HG03039 (cell line): ENCODE data around the gene PROX1.

ENCODE experiments used
- ATAC-seq: cut with Tn5 transposase; IDR thresholded peaks from one replicate; pipeline ENCODE4 v1.9.1; 2021; ENCODE audit warnings: mild to moderate bottlenecking, moderate library complexity; ENCODE audit not compliant: unreplicated experiment

PROX1 gene, protein sequence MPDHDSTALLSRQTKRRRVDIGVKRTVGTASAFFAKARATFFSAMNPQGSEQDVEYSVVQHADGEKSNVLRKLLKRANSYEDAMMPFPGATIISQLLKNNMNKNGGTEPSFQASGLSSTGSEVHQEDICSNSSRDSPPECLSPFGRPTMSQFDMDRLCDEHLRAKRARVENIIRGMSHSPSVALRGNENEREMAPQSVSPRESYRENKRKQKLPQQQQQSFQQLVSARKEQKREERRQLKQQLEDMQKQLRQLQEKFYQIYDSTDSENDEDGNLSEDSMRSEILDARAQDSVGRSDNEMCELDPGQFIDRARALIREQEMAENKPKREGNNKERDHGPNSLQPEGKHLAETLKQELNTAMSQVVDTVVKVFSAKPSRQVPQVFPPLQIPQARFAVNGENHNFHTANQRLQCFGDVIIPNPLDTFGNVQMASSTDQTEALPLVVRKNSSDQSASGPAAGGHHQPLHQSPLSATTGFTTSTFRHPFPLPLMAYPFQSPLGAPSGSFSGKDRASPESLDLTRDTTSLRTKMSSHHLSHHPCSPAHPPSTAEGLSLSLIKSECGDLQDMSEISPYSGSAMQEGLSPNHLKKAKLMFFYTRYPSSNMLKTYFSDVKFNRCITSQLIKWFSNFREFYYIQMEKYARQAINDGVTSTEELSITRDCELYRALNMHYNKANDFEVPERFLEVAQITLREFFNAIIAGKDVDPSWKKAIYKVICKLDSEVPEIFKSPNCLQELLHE

DNA sequence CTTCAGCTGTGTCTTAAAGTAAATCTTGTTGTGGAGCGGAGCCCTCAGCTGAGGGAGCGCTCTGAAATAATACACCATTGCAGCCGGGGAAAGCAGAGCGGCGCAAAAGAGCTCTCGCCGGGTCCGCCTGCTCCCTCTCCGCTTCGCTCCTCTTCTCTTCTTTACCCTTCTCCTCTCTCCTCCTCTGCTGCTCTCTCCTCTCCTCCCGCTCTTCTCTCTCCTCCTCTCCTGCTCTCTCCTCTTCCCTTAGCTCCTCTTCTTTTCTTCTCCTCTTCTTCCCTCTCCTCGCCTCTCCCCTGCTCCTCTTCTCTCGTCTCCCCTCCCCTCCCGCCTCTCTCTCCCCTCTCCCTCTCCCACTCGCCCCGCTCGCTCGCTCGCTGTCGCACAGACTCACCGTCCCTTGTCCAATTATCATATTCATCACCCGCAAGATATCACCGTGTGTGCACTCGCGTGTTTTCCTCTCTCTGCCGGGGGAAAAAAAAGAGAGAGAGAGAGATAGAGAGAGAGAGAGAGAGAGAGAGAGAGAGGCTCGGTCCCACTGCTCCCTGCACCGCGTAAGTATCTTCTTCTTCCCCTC, at the start of gene PROX1:
Gene PROX1, plus strand, starts transcription at position 47 of the 580 bp plus-strand sequence. CDS start 8,563 bp downstream, outside the sequence.
- ATAC-seq = peak; percentile 11

DNA sequence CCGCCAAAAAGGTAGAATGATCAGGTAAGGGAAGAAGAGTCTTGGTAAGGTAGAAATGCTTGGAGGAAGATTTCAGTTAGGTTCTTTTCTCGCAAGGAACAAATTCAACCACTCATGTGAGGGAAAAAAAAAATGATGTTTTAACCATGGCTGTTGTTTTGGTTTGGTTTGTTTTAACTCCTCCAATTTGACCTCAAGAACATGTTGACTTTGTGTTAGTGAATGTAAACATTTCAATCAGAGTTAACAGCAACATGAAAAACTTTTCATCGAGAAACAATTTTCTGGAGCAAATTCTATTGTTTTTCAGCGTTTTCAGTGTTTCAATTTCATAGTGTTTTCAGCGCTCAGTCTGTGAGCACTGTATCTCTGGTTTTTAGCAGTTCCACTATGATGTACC, 49.0 kb upstream of the PROX1 start:
- ATAC-seq = no peak

DNA sequence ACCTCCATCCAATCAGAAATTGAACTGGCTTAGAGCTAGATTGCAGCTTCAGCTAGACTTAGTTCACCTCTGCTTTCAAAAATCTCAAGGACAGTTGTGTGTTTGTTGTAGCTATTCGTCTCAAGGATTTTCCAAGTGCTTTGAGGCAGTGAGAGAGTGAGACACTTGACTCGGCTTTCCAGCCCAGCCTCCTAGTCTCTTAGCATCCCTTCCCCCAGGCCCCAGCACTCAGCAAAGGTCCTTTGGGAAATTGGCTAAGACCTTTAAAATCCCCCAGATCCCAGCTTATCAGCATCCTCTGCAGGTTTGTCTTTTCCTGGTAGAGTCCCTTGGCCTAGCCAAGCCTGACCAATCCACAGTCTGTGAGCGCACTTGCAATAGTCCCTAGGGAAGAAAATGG, 47.9 kb upstream of the PROX1 start:
- no peak for ATAC-seq

DNA sequence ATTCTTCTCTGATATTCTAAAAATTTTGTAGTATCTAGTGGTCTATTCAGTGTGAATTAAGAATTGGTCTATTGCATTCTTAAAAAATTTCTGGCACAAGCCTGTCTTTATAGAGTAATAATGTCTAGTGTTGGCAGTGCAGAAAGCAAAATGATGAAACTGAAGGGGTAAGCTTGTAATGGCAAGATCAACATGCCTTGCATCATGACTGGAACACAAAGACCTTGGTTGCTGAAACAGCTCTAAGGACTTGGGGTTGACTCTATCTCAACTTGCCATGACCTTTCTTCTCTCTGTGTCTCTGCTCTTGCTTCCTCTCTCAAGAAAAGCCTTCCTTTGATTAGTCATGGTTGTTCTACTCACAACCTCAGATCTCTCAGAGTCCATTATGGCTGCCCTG, 46.8 kb upstream of the PROX1 start:
- ATAC-seq = no peak

DNA sequence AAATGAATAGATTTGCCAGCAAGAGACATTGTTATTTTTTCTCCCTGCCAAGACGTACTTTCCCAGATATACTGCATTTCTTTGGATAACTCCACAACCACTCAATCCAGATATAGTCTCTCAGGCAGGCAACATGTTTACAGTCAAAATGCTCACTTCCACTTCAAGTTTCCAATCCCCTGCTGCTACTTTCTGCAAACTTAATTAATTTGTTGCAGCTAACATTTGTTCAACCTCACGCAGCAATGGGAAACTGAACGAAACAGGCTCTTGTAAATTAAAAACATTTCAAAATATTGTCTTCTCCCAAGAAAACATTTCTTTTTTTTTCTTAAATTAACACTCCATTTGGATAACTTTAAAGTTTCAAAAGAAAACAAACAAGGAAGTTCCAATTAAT, 45.7 kb upstream of the PROX1 start:
- ATAC-seq = no peak

DNA sequence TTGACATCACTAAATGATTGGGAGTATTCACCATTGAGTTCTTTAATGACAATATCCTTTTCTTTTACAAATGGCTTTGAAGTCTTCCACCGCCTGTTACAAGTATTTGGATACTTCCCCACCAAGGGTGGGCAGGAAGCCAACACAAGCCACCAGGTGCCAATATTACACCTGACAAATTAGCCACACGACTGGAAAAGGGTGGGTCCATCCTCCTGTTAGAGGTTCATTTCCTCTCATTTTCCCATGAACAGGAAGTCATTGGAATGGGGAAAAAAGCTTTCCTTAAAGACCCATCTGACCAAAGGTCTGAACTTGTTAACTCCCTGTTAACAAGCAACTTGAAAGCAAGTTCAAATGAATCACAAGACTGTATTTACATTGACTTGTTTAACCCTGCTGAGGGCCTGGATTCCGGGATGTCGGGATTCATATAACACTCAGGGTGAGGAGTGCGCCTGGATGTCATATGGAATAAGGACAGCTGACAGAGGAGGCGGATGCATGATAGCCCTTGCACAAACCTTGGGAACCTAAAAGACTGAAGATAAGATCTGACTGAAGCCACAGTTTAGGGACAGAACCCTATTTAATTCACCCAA, 40.5 kb upstream of the PROX1 start:
- no peak for ATAC-seq

DNA sequence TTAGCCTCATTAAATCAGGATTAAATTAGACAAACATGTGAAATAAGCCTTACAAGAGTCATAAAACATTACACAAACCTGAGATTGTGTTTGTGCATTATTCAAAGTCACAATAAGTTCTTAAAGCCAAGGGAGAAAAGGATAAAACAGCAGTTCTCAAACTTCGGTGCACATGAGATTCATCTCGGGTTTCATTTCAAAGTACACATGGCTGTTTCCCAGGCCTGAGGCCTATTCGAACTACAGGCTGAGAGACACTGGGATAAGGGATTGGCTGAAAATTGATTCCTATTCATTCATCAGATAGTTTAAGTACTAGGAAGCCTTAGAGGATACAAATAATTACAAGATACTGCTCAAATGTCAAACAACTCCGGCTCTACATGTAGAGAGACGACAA, 35.9 kb upstream of the PROX1 start:
- ATAC-seq = no peak

DNA sequence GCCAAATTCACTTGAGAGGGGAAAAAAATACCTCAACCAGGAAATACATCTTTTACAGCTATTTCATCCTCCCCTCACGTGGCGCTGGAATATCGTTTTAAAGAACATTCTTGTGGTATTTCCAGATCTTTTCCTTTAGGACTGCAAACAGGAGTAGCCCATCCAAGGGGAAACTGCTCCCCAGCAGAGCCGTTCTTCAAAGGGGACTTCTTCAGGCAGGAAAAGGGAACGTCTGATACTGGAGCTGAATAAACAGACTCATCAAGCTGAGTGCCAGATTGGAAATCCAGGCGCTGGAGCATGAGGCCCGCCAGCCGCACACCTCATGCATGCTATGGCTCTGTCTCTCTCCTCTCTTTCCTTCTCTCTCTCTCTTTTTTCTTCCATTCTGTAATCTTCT, 34.0 kb upstream of the PROX1 start:
- ATAC-seq = no peak

DNA sequence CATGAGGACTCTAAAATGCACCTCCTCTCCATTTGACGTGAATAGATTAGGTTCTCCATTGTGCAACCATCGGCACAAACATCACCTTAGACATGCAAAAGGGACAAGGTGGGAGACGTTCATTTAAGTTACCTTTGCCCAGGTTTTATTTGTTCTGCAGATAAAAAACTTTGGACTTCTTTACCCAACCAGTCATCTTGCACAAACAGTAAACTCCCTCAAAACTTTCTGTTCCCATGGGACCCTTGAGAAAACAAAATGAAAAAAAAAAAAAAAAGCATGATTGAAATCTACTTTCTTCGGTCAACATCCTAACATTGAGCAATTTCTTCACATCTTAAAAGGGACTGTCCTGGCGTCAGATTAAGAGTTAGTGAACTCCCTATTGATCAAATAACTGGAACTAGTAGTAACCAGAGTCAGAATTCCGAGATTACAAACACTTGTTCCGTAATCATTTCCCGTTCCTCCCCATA, 31.4 kb upstream of the PROX1 start:
- ATAC-seq = no peak

DNA sequence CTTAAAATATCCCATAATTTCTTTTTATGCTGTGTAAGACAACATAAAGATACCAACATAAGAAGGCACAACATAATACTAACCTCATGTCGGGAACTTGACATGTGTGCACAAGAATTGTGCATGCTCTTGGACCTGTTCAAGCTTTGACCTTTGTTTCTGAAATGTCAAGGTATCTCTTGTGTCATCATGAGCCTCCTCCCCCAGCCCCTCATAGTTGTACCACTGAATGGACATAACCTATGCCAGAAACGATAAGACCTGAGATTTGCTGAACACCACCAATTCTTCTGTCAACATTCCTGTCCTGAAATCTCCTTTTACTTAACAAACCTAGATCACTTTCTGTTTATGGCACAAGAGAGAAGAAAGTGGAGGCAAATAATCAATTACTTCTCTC, 29.4 kb upstream of the PROX1 start:
- no peak for ATAC-seq

DNA sequence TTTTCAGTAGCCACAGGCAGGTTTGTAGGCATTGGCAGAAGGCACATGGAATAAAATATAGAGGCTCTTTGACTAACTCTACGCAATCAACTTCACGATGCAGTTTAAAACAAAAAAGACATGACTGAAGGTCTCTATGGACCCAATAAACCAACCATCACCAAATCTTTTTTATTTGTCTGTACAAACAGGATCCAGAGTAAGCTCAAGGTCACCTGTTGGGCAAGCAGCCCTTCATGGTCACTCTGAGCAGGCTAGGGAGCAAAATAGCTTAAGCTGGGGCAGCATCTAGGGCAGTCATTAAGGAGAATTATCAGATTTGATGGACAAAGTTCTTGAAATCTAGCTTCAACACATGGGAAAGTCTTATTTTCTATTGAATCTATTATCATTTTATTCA, 26.8 kb upstream of the PROX1 start:
- no peak for ATAC-seq

DNA sequence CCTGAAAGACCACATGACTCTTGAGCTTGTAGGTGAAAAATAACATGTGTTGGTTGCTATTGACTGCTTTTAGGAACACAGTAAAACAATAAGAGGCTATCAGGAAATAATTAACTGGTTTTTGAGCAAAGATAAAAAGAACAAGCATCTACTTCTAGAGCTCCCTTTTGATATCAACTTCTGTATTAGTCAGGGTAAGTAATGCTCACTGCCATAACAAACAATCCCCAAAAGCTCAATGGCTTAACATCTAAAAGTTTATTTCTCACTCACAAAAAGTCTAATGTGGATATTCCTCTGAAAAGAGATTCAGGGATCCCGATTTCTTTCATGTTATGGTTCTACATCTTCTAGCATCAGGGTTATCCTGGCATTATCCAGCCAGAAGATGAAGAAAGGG, 25.3 kb upstream of the PROX1 start:
- no peak for ATAC-seq

DNA sequence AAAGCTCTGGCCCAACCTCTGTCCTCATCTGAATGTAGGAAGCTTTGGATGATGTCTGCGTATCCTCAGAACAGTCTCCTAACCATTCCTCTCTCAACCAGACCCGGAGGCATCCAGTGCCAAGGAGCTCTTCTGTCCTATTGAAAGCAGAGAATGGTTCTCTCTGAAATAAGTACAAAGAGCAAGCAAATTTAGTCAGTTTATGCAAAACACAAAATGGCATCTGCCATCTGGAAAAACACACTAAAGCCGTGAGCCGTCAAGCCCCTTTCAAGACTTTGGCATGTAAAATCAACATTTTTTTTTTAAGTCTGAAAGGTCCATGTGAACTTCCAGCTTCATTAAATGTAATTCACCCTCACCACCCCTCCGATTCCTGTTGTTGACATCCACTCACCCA, 21.7 kb upstream of the PROX1 start:
- ATAC-seq = no peak

DNA sequence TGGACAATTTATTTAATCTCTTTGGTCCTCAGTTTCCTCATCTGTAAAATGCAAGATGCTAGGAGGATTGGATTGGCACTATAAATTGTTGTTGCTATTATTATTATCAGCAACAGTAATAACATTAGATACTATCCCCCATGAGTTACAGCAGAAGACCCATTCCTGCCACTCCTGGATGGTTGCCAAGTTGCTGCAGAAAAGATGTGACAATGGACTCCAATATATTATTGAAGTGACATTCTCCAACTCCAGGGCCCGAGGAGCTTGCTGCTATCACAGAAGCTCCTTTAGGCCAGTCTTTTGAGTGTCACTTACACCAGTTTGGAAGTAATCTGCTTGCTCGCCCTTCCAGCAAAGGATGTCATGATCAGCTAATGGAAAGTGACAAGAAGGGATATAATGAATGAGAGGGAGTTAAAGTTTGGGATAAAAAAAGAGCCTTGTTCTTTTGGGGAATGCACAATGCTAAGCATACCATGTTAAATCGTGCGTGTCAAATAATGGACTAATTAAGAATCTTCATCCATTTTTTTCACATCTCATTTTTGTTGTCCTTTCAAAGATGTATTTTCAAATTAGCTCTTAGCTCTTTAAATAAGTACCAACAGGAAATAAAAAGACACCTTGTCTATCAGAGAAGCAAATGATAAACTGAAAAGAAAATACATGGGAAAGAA, 19.5 kb upstream of the PROX1 start:
- ATAC-seq = no peak

DNA sequence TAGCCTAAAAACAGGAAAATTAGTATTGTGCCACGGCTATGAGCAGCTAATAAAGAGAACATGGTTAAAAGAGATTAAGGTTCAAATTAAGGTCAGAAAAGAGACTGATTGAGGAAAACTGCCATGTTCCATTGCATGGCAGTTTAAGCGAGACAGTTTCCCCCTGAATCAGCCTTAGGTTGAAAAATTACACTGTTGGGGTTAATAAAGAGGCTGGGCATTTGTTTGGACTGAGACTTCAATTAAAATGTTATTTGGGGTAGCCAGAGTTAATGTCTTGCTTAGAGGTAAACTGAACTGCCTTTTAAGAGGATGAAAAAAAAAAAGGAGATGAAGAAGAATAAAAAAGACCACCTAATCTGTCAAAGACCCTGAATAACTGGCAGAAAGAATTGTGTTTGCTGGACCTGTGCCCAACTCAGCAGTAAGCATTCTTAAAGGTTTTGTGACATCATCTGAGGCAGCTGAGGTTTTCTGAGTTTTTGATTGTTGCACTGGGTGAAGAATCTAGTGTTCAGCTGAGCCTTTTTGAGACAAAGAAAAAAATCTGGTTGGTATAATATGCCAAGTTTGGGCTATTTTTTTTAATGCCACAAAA, 17.7 kb upstream of the PROX1 start:
- ATAC-seq = no peak

DNA sequence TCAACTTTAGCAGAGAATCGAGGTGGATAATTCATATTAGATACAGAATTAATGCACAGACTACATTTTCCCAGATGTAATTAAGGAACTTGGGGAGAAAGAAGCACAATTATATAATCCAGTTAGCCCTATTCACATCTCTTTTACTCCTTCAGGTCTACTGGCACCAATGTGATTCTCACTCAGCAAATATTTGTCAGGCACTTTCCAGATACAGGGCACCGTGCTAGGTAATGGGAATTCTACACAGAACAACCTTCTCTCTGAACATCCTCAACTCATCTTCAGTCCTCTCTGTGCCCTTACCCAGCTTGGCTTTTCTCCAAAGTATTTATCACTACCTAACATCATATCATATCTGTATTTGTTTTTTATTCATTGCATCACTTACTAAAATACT, 15.6 kb upstream of the PROX1 start:
- ATAC-seq = no peak

DNA sequence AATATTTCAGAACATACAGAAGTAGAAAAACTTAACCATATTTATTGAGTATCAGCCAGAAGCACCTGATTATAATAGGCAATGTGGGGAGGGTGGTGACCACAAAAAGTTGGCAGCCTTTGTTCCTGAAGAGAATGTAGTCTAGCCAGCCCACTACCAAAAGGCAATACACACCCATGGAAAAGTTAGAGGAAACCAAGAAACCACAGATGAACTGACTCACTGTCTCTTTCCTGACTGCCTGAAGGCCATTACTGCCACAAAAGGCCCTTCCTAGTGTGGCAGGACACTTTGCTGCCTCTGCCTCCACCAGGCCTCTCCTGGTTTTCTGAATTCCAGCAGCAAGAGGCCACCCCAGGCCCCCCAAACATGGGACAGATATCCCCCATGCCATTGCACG, 14.6 kb upstream of the PROX1 start:
- ATAC-seq = no peak

DNA sequence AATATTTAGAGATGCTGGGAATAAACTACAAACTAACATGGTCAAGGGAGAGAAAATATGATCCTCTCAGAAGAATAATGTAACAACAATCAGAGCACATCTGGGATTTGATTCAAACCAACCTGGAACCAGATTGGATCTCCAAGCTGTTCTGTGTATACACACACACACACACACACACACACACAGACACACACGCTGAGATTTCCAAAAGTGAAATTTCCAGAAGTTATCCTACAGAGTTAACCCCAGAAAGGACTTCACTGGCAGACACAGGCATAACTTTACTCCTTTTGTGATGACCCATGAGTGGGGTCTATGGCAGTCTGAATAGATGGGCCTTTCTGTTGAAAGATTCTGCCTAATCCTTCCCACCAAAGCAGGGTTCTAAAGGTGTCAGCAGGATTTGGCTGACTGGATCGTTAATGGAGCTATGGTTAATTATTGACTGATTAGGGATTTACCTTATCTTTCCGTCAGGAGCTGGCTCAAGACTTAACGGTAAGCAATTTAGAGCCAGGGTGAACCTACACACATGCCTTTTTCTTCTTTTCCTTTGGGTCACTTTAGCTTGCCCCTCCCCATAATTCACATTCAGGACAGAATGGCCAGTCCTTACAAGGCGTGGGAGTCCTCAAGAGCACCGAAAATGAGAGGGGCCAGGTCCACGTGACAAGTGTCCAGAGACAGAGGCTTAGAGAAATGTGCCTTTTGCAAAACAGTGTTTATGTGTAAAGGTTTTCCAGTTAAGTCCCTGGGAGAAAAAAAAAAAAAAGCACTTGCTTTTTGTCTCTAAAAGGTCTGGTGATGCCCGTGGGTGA, 10.9 kb upstream of the PROX1 start:
- ATAC-seq = no peak

DNA sequence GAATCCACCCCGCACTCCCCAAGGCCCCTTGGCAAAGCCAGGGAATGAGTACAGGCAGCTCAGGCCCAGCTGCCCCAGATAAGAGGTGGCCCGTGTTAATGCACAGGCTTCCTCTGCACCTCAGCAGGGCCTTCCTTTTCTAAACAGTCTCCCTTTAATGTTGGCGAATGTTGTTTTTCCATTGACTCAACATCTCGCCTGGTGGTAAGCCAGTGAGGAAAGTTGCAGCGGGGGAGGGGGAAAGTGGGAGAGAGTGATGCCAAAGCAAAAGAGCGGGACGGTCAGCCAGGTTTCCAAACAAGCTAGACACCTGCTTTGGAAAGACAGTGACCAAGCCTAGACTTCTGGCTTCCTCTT, 10.3 kb upstream of the PROX1 start:
- ATAC-seq = no peak

DNA sequence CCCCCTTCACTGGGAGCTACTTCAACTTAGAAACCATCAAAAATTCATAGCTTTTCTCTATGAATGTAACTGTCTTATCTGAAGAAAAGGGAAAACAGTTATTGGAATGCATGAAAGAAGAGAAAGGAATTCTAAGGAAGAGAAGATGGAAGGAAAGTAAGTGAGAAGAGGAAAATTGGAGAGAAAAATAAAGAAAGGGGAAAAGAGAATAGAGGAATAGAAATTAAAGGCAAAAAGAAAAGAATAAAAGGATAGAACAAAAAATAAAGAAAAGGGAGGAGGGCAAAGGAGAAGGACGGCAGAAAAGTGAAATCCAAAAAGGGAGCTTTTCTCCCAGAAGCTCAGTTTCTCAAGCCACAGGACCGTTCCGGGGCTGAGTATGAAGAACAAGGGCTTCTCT, 9.9 kb upstream of the PROX1 start:
- ATAC-seq = no peak
